GM21367 (cell line): Measurements from ENCODE around the gene RAB3B.
"Not testable (repeated sequence)": the region's sequence is repeated elsewhere in the genome, so short reads cannot be mapped to it uniquely, and the experiment has no call there.

ENCODE experiments used
- ATAC-seq: cut with Tn5 transposase; IDR thresholded peaks from one replicate; pipeline ENCODE4 v1.9.1; 2021; ENCODE audit not compliant: unreplicated experiment

RAB3B gene

DNA sequence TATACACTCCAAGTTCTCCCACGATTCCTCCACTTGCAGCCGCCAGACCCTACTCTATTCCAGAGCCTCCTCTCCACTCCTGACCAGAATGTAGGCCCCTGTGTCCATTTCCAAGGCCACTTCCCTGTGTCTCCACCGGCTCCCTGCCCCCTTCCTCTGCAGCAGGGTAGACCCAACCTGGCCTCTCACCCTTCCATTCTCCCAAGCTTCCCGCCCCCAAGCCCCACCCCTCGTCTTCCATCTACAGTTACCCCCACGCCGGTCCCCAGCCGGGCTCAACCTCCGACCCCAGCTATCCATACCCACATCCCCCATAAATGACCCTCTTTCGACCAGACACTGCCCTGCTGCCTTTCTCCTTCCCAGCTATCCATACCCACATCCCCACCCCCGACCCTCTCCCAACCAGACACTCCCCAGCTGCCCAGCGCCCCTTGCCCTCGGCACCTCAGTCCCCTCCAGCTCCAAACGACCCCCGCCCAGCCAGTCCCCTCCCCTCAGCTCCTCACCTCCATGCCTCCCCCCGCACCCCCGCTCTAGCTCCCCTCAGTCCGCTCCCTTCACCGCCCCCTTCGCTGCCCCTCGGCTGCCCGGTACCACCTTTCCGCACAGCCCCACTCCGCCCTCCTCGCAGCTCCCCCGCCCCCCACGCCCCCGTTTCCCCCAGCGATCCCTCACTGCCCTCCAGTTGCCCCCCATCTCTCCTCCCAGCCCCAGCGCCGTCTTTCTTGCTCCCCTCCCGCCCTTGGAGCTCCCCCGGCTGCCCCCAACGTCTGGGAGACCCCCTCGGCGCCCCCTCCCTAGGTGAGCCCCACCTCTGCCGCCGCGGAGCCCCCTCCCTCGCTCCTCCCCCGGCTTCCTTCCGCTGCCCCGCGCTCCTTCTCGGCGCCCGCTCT is 670 bp downstream of the RAB3B start:
- no peak for ATAC-seq

DNA sequence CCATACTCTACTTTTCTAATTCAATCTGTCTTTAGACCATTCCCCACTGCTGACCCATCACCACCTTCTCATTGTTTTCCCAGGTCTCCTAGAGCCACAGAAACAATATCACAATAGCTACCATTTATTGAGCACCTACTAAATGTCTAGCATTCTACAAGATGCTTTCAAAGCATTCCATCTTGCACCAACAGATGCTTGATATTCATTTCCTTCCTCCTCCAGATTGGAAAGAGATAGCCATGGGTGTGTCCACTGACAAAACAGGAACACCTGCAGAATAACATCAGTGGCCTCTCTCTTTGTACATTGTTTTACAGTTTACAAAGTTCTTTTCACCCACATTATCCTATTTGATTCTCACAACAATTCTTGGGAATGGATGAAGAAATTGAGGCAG is 2.2 kb downstream of the RAB3B start:
- ATAC-seq = no peak

DNA sequence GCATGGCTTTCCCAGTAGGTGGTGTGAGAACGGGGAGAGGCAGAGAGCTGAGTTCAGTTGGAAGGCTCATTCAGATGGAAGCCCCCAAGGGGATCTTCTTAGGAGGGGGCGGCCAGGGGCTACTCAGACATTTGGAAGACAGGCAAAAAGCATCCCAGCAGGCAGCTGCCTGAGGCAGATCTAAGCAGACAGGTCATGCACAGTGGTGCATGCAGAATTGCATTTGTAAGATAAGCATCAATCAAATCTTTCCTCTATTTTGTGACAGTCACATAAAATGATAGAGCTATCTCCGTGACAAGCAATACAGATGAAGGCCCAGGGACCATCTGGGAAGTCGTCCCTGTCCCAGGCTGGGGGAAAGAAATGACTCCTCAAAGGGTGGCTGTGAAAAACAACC is 3.8 kb downstream of the RAB3B start:
- ATAC-seq = no peak

DNA sequence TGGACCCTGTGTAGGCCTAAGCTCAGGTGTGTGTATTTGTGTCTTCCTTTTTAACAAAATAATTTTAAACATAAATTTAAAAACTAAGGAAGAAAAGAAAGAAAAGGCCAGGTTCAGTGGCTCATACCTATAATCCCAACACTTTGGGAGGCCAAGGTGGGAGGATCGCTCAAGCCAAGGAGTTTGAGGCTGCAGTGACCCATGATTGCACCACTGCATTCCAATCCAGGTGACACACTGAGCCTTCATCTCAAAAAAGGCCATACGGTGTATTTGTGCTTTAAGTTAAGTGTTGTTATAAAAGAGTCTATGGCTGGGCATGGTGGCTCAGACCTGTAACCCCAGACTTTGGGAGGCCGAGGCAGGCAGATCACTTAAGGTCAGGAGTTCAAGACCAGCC is 8.3 kb downstream of the RAB3B start:
- no peak for ATAC-seq

DNA sequence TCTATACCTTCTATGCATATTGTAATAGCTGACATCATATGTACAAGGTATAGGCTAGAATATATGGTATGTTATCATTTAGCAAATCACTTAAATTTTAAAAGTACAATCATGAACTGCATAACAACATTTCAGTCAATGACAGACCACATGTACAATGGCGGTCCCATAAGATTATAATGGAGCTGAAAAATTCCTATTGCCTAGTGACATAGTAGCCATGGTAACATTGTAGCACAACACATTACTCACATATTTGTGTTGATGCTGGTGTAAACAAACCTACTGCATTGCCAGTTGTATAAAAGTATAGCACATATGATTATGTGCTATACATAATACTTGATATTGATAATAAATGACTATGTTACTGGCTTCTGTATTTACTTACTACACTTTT is 8.9 kb downstream of the RAB3B start:
- no peak for ATAC-seq

DNA sequence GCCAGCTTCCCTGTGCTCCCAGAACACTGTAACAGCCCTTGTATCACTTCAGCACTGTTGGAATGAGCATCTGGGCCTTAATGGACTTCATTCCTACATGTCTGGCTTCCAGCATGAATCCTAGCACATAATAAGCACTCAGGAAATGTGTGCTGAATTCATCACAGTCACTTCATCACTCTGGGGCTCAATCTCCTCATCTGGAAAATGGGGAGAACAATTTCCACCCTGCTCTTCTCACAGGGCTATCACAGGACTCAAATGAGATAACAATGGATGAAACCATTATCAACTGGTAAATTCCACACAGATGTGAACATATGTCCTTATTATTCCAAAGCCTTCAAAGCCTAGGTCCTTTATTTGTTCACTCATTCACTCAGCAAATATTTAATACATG is 12.4 kb downstream of the RAB3B start:
- ATAC-seq = no peak

DNA sequence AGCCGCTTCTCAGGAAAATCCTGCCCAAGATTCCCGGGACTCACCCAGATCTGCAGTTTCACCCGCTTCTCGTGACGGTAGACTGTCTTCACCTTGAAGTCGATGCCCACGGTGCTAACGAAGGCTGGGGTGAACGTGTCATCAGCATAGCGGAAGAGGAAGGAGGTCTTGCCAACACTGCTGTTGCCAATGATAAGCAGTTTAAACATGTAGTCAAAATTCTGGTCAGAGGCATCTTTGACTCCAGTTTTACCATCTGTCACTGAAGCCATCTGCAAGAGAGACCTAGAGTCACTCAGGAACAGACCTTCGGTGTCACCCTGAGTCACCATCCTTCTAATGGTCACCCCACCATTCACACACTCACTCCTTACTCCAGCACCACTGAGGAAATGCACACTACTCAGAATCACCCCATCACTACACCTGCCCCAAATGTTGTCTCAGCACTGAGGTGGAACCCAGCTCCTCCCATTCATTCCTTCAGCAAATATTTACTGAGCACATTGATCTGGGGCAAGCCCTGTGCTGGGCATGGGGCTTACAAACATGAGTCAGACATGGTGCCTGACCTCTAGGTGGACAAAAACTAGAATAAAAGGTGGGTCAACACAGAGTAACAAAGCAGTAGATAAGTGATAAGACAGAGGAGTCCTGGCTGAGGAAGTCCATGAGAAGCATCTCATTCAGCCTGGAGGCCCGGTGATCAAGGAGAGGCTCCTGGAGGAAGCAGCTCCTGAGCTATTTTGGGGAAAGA is 13.5 kb downstream of the RAB3B start:
- ATAC-seq = no peak

DNA sequence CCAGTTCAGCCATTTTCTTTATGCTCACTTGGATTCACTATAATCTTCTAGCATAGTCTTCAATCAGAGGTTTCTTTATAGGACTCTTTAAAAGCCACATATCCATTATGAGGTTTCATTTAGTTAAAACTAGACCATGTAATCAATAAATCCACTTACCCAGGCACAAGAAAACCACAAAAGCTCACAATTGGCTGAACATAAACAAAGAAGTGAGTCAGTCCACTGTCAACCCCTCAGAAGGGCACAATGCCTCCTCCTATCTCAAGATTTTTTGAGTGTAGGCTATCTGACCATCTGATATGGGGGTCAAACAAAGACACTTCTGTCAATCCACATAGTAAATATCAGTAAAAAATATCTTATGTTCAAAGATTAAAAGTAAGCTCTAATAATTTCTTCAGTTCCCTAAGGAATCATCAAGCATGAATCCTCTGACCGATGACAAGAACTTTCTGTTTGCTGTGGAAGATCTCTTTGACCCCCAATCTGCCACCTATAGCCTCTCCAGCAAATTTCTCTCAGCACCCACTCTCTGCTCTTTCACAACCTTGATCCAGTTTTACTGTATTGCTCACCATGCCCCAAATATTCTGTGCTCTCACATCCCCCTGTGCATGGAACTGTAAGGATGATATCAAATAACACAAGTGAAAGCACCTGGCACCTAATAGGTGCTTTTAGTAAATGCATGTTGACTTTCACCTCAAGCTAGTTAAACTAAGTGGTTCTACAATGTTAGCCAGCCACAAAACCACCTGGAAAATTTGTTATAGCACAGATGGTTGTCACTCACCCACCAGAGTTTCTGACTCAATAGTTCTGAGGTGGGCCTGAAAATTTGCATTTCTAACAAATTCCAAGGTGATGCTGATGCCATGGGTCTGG is 16.7 kb downstream of the RAB3B start:
- ATAC-seq = no peak

DNA sequence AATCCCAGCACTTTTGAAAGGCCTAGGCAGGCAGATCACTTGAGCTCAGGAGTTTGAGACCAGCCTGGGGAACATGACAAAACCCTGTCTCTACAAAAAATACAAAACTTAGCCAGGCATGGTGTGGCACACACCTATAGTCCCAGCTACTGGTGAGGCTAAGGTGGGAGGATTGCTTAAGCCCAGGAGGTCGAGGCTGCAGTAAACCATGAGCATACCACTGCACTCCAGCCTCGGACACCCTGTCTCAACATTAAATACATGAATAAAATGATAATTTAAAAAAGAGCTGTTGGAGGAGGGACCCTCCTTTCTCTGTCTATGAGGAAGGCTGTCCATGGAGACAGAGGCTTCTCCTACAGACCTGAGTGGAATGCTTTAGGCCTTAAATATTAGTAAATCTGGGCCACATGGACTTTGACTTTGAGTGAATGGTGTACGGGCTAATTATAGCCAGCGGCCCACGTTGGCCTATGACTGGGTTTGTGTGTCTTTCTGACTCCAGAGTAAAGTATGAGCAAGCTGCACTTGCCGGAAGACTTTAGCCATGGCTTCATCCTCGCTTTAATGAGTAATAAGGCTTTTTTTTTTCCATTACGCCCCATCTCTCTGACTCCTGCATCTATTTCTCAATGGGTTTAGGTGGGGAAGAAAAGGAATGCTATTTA is 21.3 kb downstream of the RAB3B start:
- ATAC-seq = no peak

DNA sequence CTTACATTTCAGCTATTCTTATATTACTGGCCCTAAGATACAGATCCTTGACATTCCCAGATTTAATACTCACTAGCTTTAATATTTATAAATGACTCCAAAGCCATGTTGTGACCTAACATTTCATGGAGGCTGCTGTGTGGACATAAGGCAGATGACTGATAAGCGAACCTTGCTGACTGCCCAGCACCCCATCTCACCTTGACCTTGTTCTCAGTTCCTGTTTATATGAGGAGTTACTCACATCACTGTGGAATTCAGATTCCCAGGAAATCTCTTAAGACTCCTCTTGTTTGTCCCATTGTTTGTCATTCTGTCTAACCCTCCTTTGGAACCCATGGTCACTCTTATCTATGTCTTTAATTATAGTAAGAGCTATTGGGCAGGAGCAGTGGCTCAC is 21.9 kb downstream of the RAB3B start:
- no peak for ATAC-seq

DNA sequence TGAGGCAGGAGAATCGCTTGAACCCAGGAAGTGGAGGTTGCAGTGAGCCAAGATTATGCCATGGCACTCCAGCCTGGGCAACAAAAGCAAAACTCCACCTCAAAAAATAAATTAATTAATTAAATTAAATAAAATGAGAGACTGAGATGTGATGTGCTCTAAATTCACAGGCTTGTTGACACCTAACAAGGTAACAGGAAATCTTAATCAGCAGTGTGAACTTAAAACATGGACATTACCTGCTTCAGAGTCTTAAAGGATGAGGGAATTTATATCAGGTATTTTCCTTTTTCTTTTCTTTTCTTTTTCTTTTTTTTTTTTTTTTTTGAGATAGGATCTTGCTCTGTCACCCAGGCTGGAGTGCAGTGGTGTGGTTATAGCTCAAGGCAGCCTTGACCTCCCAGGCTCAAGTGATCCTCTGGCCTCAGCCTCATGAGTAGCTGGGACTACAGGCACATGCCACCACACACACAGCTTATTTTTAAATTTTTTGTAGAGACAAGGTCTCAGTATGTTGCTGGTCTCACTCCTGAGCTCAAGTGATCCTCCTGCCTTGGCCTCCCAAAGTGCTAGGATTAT is 23.2 kb downstream of the RAB3B start:
- not testable (repeated sequence) for ATAC-seq

DNA sequence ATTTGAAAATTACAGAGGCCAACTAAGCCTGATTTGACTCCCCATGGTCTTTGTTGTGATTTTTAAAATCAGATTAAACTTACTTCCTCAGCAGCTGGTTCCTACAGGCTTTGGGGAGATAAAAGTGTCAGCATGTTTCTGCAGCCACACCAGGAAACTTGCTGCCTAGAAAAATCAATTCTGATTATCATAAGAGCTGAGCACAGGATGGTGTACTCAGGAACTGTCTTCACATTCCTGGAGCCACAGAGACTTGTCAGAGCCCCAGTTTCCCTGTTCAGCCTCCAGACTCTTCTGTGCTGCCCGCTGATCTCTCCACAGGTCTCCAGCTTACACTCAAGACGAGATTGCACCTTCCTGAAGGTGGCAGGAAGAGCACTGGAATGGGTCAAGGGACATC is 23.9 kb downstream of the RAB3B start:
- ATAC-seq = no peak

DNA sequence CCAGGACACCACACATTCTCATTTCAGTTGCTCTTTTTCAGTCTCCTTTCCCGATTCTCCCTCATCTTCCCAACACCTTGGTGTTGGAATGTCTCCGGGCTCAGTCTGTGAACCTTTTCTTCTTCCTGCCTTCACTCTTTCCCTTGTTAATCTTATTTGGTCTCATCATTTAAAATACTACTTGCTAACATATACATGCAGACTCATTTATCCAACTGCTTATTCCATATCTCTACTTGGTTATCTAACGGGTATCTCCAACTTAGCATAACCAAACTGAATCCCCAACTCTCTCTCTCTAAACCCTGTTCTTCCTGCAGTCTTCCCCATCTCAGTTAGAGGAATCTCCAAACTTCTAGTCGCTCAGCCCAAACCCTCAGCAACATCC is 26.2 kb downstream of the RAB3B start:
- no peak for ATAC-seq

DNA sequence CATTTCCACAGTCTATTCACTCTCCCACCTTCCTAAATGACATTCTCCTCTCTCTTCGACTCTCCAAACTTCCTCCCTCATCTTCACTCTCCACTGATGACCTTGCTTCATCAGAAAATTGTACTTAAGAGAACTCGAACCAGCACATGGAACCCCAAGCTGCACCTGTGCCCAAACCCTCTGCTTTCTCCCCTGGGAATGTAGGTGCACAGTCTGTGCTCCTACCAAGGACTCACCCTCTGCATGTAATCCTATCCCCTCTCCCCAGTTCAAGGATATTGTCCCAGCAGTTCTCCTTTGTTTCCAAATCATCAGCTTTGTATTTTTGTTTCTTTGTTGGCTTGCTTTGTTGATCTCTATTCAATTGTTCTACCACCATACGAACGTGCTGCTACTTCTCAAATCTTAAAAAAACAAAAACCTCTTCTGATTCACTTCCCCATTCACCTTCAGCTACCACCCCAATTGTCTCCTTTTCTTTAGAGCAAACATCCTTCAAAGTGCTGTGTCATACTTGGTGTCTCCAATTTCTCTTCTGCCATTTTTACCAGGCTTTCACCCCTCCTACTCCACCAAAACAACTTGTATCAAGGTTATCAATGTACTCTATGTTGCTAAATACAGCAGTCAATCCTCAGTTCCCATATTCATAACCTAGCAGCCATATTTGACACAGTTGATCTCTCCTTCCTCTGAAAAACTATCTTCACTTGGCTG is 26.8 kb downstream of the RAB3B start:
- ATAC-seq = no peak

DNA sequence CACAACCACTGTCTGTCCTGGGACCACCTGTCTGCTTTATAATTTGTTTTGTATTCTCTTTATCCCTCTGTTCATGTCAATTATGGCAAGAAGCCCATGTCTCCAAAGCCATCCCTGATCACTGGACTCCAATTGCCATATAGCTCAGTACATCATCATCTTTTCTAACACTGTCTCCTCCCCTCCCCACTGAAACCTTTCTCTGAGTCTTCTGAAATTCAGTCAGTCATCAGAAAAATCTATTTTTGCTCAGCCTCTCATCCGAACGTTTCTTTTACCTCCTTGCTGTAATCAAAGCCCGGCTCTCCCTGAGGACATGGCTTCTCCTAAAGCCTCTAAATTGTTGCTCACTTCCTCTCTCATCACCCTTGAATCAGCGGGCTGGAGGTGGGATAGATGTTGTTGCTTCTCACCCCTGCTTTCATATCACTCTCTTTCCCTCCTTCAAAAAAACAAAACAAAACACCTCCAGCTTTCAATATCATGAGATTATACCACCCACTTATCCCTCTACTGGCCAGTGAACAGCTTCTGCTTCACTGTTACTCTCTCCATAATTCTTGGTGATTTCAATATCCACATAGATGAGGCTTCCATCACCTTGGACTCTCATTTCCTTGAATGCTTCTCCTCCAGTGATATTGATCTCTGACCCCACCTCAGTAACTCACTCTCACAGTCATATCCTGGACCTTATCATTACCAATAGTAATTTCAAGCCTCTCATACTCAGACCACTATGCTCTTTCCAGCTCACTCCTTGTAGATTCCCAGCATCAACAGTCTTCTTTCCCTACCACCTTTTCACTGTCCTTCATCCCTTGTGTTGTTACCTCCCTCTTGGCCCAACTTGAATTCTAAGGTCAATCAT is 27.8 kb downstream of the RAB3B start:
- no peak for ATAC-seq

DNA sequence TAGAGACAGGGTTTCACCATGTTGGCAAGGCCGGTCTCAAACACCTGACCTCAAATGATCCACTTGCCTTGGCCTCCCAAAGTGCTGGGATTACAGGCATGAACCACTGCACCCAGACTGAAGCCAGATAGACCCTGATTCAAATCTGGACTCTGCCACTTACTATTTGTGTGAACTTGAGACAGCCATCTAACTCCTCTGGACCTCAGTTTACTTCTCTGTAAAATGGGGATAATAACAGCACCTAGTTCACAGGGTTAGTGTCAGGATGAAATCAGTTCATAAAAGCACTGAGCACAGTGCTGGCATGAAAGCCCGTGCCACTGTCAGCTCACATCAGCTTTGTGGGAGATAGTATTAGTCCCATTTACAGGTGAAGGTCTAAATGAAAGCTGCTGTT is 28.5 kb downstream of the RAB3B start:
- no peak for ATAC-seq

DNA sequence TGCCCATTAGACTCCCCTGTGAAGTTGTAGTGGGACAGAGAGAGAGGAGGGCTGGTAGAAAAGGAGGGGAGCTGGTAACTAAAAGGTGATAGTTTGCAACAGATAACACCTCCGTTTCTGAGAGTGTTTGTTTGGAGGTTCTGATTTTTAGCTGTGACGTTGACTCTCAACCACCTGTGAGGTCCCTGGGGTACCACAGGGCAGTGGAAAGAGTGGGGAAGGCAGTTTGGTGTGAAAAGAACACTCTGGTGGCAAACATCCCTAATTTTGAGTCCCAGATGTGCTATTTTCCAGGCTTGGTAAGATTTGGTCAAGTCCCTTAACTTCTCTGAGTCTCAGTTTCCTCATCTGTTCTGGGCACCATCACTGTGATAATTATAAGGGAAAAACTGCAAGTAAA is 29.3 kb downstream of the RAB3B start:
- ATAC-seq = no peak

DNA sequence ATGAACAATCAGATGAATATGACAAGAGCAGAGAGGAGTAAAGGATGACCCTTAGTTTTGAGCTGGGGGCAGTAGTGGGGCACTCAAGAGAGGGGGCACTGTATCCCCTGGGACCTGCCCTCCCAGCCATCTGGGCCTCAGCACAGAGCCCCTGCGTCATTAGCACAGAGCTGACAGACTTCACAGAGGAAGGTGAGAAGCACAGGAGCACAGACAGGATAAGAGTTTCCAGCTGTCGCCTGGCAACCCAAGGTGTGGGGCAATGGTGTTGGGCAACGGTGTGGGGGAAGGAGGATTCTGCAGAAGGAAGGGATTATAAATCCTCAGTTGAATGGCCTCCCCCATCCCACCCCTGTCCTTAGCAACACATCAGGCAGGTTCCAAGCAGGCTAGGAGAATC is 30.2 kb downstream of the RAB3B start:
- ATAC-seq = no peak

DNA sequence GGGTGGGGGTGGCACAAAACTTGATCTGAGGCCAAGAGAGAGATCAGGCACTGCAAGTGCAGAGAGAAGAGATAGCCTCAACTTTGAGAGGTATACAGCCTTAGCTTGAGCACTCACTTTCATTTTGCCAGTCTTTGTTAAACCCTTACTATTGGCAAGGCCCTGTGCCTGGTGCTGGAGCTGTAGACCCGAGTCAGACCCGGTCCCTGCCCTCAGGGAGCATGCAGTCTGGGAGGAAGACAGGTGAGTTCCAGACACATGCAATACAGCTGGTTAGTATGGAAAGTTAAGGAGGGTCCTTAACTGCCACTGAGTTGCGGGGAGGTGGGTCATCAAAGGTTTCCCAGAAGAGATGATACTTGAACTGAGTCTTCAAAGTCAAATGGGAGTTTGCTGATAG is 31.7 kb downstream of the RAB3B start:
- no peak for ATAC-seq
